Peyer's patch (tissue), 4 donors: ENCODE measurements around the gene OR56B4.

Source experiments
- CTCF ChIP-seq, 6 experiments: fragments of 450-650 bp in 4 of 6; fragments of 200-600 bp in 2 of 6; sonication (generic) in 1 of 6; IDR thresholded peaks; one replicate each; pipeline ENCODE4 v1.5.1; 2017 to 2019; ENCODE audit warnings: antibody characterized with exemption in 6 of 6, mild to moderate bottlenecking in 3 of 6, moderate library complexity in 1 of 6
- POLR2A ChIP-seq, 2 donors: fragments of 450-650 bp; IDR thresholded peaks; one replicate each; pipeline ENCODE4 v1.5.1; 2017; ENCODE audit warnings: antibody characterized with exemption in 2 of 2, mild to moderate bottlenecking in 2 of 2, moderate library complexity in 2 of 2

GRCh38 chr11:6151117-6151516 is 43.6 kb downstream of the OR56B4 start:
- TF ChIP-seq POLR2A (IDR thresholded peaks at IDR 0.05) = no peak
- no peak for TF ChIP-seq CTCF (IDR thresholded peaks at IDR 0.05)
